ENCODE results near the gene MEFV.
"Not testable (repeated sequence)": the region's sequence is repeated elsewhere in the genome, so short reads cannot be mapped to it uniquely, and the experiment has no call there.

The MEFV gene

GRCh38 chr16:3271281-3271680 is 14.8 kb upstream of the MEFV start:
- not testable (repeated sequence) for FAIRE-seq; DNase-seq (ENCODE audit: insufficient read length, low spot score)

- DNase-seq (ENCODE audit: insufficient read length, low spot score); FAIRE-seq: not testable (repeated sequence)
These were observed 14.3 kb upstream of the MEFV start for GRCh38 chr16:3270718-3271117.

- DNase-seq (ENCODE audit: insufficient read length, low spot score): no peak
- FAIRE-seq: no peak
These were observed 11.9 kb upstream of the MEFV start for GRCh38 chr16:3268294-3268693.

- DNase-seq (ENCODE audit: insufficient read length, low spot score) (peak; percentile 36), FAIRE-seq (no peak)
These were observed 10.6 kb upstream of the MEFV start for GRCh38 chr16:3266873-3267537.

GRCh38 chr16:3264137-3265036 is 8.0 kb upstream of the MEFV start:
- DNase-seq (ENCODE audit: insufficient read length, low spot score): peak; percentile 99
- peak; percentile 91 for FAIRE-seq

- FAIRE-seq (no peak), DNase-seq (ENCODE audit: insufficient read length, low spot score) (no peak)
These were observed 6.1 kb upstream of the MEFV start for GRCh38 chr16:3262517-3262916.

GRCh38 chr16:3259836-3260235 is 3.4 kb upstream of the MEFV start:
- DNase-seq (ENCODE audit: insufficient read length, low spot score) (no peak), FAIRE-seq (no peak)

GRCh38 chr16:3256866-3257465 is 533 bp upstream of the MEFV start:
- FAIRE-seq (no peak), DNase-seq (ENCODE audit: insufficient read length, low spot score) (no peak)

GRCh38 chr16:3254309-3254708 is 2.1 kb downstream of the MEFV start:
- FAIRE-seq (no peak), DNase-seq (ENCODE audit: insufficient read length, low spot score) (no peak)

- FAIRE-seq (no peak), DNase-seq (ENCODE audit: insufficient read length, low spot score) (no peak)
These were observed 3.5 kb downstream of the MEFV start for GRCh38 chr16:3252967-3253366.

- no peak for FAIRE-seq
These were observed 7.0 kb downstream of the MEFV start for GRCh38 chr16:3249451-3249850.

GRCh38 chr16:3249020-3249419 is 7.4 kb downstream of the MEFV start:
- no peak for DNase-seq (ENCODE audit: insufficient read length, low spot score)
- FAIRE-seq: no peak

More at GRCh38 chr16:3249451-3249850, 7.0 kb downstream of the MEFV start:
- DNase-seq (ENCODE audit: insufficient read length, low spot score): no peak

GRCh38 chr16:3248596-3248995 is 7.8 kb downstream of the MEFV start:
- FAIRE-seq (no peak), DNase-seq (ENCODE audit: insufficient read length, low spot score) (no peak)

GRCh38 chr16:3246876-3247275 is 9.6 kb downstream of the MEFV start:
- FAIRE-seq: no peak

GRCh38 chr16:3246002-3246401 is 10.4 kb downstream of the MEFV start:
- no peak for DNase-seq (ENCODE audit: insufficient read length, low spot score)
- no peak for FAIRE-seq

More at GRCh38 chr16:3246876-3247275, 9.6 kb downstream of the MEFV start:
- no peak for DNase-seq (ENCODE audit: insufficient read length, low spot score)

- FAIRE-seq (no peak), DNase-seq (ENCODE audit: insufficient read length, low spot score) (no peak)
These were observed 12.6 kb downstream of the MEFV start for GRCh38 chr16:3243882-3244281.

GRCh38 chr16:3242709-3243108 is 13.7 kb downstream of the MEFV start:
- FAIRE-seq: peak; percentile 20
- no peak for DNase-seq (ENCODE audit: insufficient read length, low spot score)

- FAIRE-seq (no peak), DNase-seq (ENCODE audit: insufficient read length, low spot score) (no peak)
These were observed 14.7 kb downstream of the MEFV start for GRCh38 chr16:3241761-3242160.

- no peak for DNase-seq (ENCODE audit: insufficient read length, low spot score)
These were observed 20.4 kb downstream of the MEFV start for GRCh38 chr16:3235856-3236669.

GRCh38 chr16:3234857-3235561 is 21.4 kb downstream of the MEFV start, which contains the start of gene ZNF200:
ZNF200 (minus strand) TSS chr16:3235158; CDS start chr16:3233755, 1,403 bp downstream.
- DNase-seq (ENCODE audit: insufficient read length, low spot score) (peak; percentile 95), FAIRE-seq (peak; percentile 76)

More at GRCh38 chr16:3235856-3236669, 20.4 kb downstream of the MEFV start:
- FAIRE-seq: no peak

All from HTR-8/SVneo (cell line).